ENCODE measurements around the gene CCDC85A.
"Not testable (repeated sequence)": the region's sequence is repeated elsewhere in the genome, so short reads cannot be mapped to it uniquely, and the experiment has no call there.

The CCDC85A gene

GRCh38 chr2:56183643-56184499, at the start of gene CCDC85A:
TSS of gene CCDC85A (plus strand) at chr2:56183990. CDS start at chr2:56184625, 635 bp downstream.
- Histone ChIP-seq H3K9me2 (replicated peaks; ENCODE audit: insufficient read depth, low read length) (no peaks in the 10 kb centered on the region), H3K4me2 (ENCODE audit: low read depth, low read length) (peak within 1 kb of the TSS; percentile 96), H3K4me1 (ENCODE audit: low read length) (no peaks in the 10 kb centered on the region), H3K27ac (ENCODE audit: low read length) (no peak within 1 kb of the TSS), H3F3A (ENCODE audit: insufficient read depth, low read length) (no peaks in the 10 kb centered on the region), H3K36me3 (replicated peaks; ENCODE audit: insufficient read depth, low read length) (no peaks in the 10 kb centered on the region), H3K4me3 (ENCODE audit: low read length) (peak within 1 kb of the TSS; percentile 61), H3K27me3 (replicated peaks; ENCODE audit: insufficient read depth, low read length) (0 out of 2 replicates have a peak, but pooled peaks cover 4% of the 10 kb centered on the region), H4K20me1 (ENCODE audit: insufficient read depth, low read length) (no peaks in the 10 kb centered on the region), H3K79me2 (ENCODE audit: low read length) (no peaks in the 10 kb centered on the region), H3K9ac (ENCODE audit: low read length) (no peak within 1 kb of the TSS), H3K9me3 (replicated peaks; ENCODE audit: insufficient read depth, low read length) (no peaks in the 10 kb centered on the region), H2AFZ (ENCODE audit: low read length) (peak within 1 kb of the TSS; percentile 59)
- peak; percentile 81 for DNase-seq
- TF ChIP-seq EZH2phosphoT487 (IDR thresholded peaks at IDR 0.05; ENCODE audit: low read length) = no peak
- TF ChIP-seq CTCF (IDR thresholded peaks at IDR 0.05; ENCODE audit: low read length) = peak; percentile 79

- Histone ChIP-seq H3K9me3 (replicated peaks; ENCODE audit: insufficient read depth, low read length) (no peaks in the 10 kb centered on the region), H3K4me2 (ENCODE audit: low read depth, low read length) (no peak overlapping the region), H3F3A (ENCODE audit: insufficient read depth, low read length) (no peaks in the 10 kb centered on the region), H4K20me1 (ENCODE audit: insufficient read depth, low read length) (no peaks in the 10 kb centered on the region), H3K27me3 (replicated peaks; ENCODE audit: insufficient read depth, low read length) (no peaks in the 10 kb centered on the region), H3K9ac (ENCODE audit: low read length) (no peak overlapping the region), H3K79me2 (ENCODE audit: low read length) (no peaks in the 10 kb centered on the region), H3K9me2 (replicated peaks; ENCODE audit: insufficient read depth, low read length) (no peaks in the 10 kb centered on the region), H3K36me3 (replicated peaks; ENCODE audit: insufficient read depth, low read length) (no peaks in the 10 kb centered on the region), H3K4me3 (ENCODE audit: low read length) (no peak overlapping the region), H3K4me1 (ENCODE audit: low read length) (no peaks in the 10 kb centered on the region), H3K27ac (ENCODE audit: low read length) (no peak overlapping the region), H2AFZ (ENCODE audit: low read length) (no peak overlapping the region)
- TF ChIP-seq CTCF (IDR thresholded peaks at IDR 0.05; ENCODE audit: low read length) (no peak), EZH2phosphoT487 (IDR thresholded peaks at IDR 0.05; ENCODE audit: low read length) (no peak), EZH2 (optimal IDR thresholded peaks at IDR 0.05; ENCODE audit: low read depth, low read length) (no peak)
- DNase-seq = no peak
Measured at GRCh38 chr2:56134861-56135260, 48.9 kb upstream of the CCDC85A start.

GRCh38 chr2:56142497-56143061, 41.2 kb upstream of the CCDC85A start:
- DNase-seq; H3K4me2 ChIP-seq (ENCODE audit: low read depth, low read length): not testable (repeated sequence)

GRCh38 chr2:56147907-56148306, 35.9 kb upstream of the CCDC85A start:
- TF ChIP-seq EZH2 (optimal IDR thresholded peaks at IDR 0.05; ENCODE audit: low read depth, low read length) = no peak
- TF ChIP-seq EZH2phosphoT487 (IDR thresholded peaks at IDR 0.05; ENCODE audit: low read length) = no peak
- no peak for TF ChIP-seq CTCF (IDR thresholded peaks at IDR 0.05; ENCODE audit: low read length)
- no peak overlapping the region for H3K9ac ChIP-seq (ENCODE audit: low read length)
- H3K79me2 ChIP-seq (ENCODE audit: low read length) = no peaks in the 10 kb centered on the region
- no peaks in the 10 kb centered on the region for H4K20me1 ChIP-seq (ENCODE audit: insufficient read depth, low read length)
- no peaks in the 10 kb centered on the region for H3K36me3 ChIP-seq (replicated peaks; ENCODE audit: insufficient read depth, low read length)
- no peak overlapping the region for H3K27ac ChIP-seq (ENCODE audit: low read length)
- no peaks in the 10 kb centered on the region for H3F3A ChIP-seq (ENCODE audit: insufficient read depth, low read length)
- no peak for DNase-seq
- H2AFZ ChIP-seq (ENCODE audit: low read length) = no peak overlapping the region
- no peaks in the 10 kb centered on the region for H3K9me3 ChIP-seq (replicated peaks; ENCODE audit: insufficient read depth, low read length)
- no peak overlapping the region for H3K4me3 ChIP-seq (ENCODE audit: low read length)
- H3K4me2 ChIP-seq (ENCODE audit: low read depth, low read length) = no peak overlapping the region
- no peaks in the 10 kb centered on the region for H3K27me3 ChIP-seq (replicated peaks; ENCODE audit: insufficient read depth, low read length)
- H3K4me1 ChIP-seq (ENCODE audit: low read length) = peaks cover 16% of the 10 kb centered on the region
- H3K9me2 ChIP-seq (replicated peaks; ENCODE audit: insufficient read depth, low read length) = no peaks in the 10 kb centered on the region

More at GRCh38 chr2:56142497-56143061, 41.2 kb upstream of the CCDC85A start:
- H3F3A ChIP-seq (ENCODE audit: insufficient read depth, low read length); H3K27ac ChIP-seq (ENCODE audit: low read length); H3K79me2 ChIP-seq (ENCODE audit: low read length); H3K9me3 ChIP-seq (replicated peaks; ENCODE audit: insufficient read depth, low read length); H2AFZ ChIP-seq (ENCODE audit: low read length); H3K4me3 ChIP-seq (ENCODE audit: low read length); H3K27me3 ChIP-seq (replicated peaks; ENCODE audit: insufficient read depth, low read length); H4K20me1 ChIP-seq (ENCODE audit: insufficient read depth, low read length); H3K4me1 ChIP-seq (ENCODE audit: low read length); H3K9ac ChIP-seq (ENCODE audit: low read length); H3K9me2 ChIP-seq (replicated peaks; ENCODE audit: insufficient read depth, low read length); H3K36me3 ChIP-seq (replicated peaks; ENCODE audit: insufficient read depth, low read length): not testable (repeated sequence)

Measured in MM.1S (cell line).